Esophagus squamous epithelium (tissue), 4 donors: ENCODE measurements around the gene PDZRN4.

Experiments
- CTCF ChIP-seq, 6 experiments: fragments of 450-650 bp in 4 of 6; fragments of 200-600 bp in 2 of 6; sonication (generic) in 2 of 6; IDR thresholded peaks; one replicate each; pipeline ENCODE4 v1.5.1; 2016 to 2019; ENCODE audit warnings: antibody characterized with exemption in 6 of 6, mild to moderate bottlenecking in 4 of 6, moderate library complexity in 4 of 6
- POLR2A ChIP-seq, 4 donors: fragments of 450-650 bp; IDR thresholded peaks; one replicate each; pipeline ENCODE4 v1.6.1; 2017; ENCODE audit warnings: antibody characterized with exemption in 4 of 4, mild to moderate bottlenecking in 4 of 4, moderate library complexity in 3 of 4

- TF ChIP-seq CTCF (IDR thresholded peaks at IDR 0.05): no peak
- TF ChIP-seq POLR2A (IDR thresholded peaks at IDR 0.05): no peak
Observed at GRCh38 chr12:41514907-41515306, 326.8 kb downstream of the PDZRN4 start.
